GM12892 (cell line): Measurements from ENCODE around the gene NFU1.

ENCODE experiments used
- POLR2A ChIP-seq: IDR thresholded peaks from 2 replicates; pipeline ENCODE4 v1.6.1; 2011; ENCODE audit warnings: low read depth, low read length, control low read depth
- POLR2AphosphoS5 ChIP-seq: IDR thresholded peaks from 2 replicates; pipeline ENCODE4 v1.6.1; 2011; ENCODE audit warnings: low read depth, low read length, control low read depth
- TAF1 ChIP-seq: IDR thresholded peaks from 2 replicates; pipeline ENCODE4 v1.6.1; 2011; ENCODE audit warnings: low read depth, mild to moderate bottlenecking, control low read depth, low read length, borderline replicate concordance

- TF ChIP-seq POLR2A (no peak), POLR2AphosphoS5 (no peak), TAF1 (no peak)
Observed at GRCh38 chr2:69395866-69396265, 41.4 kb downstream of the NFU1 start.
